Glomerular visceral epithelial cell (primary cell): Measurements from ENCODE around the gene RASGEF1C.

ENCODE experiments used
- DNase-seq: peaks from one replicate; pipeline ENCODE4 v3.0.0-alpha.2; 2016; ENCODE audit errors: extremely low spot score

Gene RASGEF1C

DNA sequence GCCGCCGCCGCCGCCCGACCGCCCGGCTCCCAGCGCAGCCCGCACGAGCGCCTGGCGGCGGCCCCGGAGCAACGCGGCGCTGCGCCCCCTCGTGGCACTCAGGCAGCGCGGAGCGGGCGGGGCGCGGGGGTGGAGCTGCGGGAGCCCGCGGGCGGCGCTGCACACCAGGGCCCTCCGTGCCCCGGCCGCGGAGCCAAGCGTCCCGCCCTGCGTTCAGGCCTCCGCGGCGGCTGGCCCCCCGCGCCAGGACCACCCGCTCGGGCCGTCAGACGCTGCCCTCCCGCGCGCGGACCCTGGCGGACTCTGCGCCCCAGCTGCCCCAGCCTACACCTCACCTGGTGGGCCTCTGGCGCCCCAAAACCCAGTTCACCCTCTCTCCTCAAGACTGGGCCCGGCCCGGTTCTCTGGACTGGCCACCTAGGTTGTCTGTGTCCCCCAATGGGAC, at the start of gene RASGEF1C:
RASGEF1C (minus strand) TSS at position 75 of the 445 bp plus-strand sequence. CDS start 71,159 bp downstream, outside the sequence.
- DNase-seq, result peak; percentile 68

DNA sequence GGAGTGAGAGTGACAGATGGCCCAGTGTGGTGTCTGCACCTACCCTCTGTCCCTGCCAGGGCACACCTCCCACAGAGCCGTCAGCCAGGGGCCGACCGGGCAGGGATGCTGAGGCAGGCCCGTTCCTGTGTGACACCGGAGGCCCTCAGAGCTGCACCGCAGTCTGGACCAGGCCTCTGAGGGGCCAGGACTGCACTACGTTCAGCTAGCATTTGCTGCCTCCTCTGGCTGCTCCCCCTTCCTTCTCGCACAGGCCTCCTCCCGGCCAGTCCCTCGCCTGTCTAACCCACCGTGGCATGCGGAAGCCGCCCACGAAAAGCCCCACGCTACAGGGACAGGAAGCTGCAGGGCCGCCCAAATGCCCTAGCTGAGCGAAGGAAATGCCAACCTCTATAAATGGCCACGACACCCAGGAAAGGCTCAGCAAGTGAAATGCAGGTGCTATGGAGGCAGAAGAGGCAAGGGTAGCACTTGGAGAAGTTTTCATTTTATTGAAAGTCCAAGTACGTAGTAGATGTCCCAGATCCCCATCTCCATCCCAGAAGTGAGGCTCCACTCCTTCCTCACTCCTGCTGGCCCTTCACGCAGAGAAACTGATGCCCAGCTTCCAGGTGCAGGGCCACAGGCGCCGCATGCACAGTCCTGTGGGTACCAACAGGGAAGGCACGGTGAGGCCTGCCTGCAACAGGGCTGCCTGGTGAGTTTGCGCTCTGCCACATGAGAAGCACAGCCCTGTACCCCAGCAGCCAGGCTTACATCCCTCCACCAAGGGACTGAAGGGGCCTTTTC, 44.2 kb upstream of the RASGEF1C start:
- DNase-seq, result no peak

DNA sequence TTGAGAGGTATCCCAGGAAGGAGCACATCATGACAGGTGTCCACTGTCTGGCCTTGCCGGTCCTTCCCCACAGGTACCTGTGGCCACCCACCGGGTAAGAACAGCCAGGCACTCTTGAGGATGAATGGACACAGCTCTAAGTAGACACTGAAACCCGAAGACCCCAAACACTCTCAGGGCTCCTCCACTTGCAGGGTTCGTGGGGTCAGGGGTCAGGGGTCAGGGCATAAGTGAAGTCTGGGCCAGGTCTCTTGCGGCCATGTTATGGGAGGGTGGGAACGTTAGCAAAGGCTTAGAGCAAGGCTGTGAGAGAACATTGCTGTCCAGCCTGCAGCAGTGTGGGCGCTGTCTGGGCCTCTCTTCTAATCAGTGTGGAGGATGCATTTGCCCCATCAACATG, 42.9 kb upstream of the RASGEF1C start:
- DNase-seq, result no peak

GRCh38 chr5:180251141-180251540, 42.1 kb upstream of the RASGEF1C start:
- DNase-seq, result no peak

- no peak for DNase-seq
These were observed 41.3 kb upstream of the RASGEF1C start for GRCh38 chr5:180250329-180250728.

- no peak for DNase-seq
These were observed 32.6 kb upstream of the RASGEF1C start for GRCh38 chr5:180241600-180241999.

DNA sequence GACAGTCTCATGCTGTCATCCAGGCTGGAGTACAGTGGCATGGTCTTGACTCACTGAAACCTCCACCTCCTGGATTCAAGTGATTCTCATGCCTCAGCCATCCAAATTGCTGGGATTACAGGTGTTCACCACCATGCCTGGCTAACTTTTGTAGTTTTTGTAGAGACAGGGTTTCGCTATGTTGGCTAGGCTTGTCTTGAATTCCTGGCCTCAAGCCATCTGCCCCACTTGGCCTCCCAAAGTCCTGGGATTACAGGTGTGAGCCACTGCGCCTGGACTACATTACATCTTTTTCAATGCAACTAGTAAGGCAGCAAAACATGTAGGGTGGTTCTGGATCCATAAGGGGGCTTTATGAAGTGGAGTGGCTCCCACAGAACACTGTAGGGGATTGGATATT, 29.6 kb upstream of the RASGEF1C start:
- no peak for DNase-seq

DNA sequence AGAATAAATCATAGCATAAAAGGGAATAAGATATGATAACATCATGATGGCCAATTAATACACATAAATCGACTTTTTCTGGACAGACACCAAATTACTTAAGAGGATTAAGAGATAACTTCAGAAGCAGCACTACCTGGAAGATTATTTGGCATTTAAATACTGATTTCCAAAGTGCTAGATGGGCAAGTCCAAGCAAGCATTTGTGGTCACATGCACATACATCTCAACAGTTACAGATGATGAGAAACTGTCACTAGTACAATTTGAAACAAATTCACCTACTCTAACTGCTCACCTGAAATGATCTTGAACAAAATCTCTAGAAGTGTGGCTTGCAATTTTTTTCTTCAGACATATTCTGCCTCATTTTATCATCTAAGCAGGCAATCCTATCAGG, 26.8 kb upstream of the RASGEF1C start:
- DNase-seq, result no peak

- DNase-seq, result no peak
These were observed 26.1 kb upstream of the RASGEF1C start for GRCh38 chr5:180235077-180235476.

DNA sequence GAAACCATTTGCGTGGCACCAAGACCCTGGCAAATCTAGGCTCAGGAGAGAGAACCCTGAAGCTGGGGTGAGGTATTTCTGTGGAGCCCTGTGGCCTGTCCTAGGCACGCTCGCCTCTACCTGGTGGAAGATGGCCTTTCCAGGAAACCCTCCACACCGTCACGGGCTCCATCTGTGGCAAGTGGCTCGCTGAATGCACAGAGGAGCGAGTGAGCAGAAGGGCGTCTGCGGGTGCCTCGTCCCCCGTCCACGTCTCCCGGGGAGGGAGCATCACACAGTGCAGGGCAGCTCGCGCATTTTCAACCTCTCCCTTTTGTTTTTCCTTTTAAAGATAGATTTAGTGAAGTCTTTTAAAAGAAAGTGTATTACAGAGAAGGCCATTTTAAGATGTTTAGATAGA, 25.3 kb upstream of the RASGEF1C start:
- no peak for DNase-seq

DNA sequence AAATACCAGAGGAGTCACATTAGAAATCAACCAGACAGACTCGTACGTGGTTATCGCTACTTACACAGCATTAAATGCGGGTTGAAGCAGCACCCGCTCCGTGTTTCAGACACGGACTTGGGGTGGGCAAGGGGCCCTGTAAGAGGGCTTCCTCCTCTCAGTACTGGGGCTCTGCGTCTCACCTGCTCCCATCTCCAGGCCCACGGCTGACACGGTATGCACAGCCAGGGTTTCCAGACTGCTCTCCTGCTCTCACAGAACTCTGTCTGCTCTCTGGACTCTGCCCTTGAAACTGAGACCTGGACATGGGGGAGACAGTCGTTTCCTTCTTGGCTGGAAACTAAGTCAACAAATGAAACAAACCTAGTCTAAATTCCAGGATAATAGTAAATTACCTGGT, 24.7 kb upstream of the RASGEF1C start:
- no peak for DNase-seq

DNA sequence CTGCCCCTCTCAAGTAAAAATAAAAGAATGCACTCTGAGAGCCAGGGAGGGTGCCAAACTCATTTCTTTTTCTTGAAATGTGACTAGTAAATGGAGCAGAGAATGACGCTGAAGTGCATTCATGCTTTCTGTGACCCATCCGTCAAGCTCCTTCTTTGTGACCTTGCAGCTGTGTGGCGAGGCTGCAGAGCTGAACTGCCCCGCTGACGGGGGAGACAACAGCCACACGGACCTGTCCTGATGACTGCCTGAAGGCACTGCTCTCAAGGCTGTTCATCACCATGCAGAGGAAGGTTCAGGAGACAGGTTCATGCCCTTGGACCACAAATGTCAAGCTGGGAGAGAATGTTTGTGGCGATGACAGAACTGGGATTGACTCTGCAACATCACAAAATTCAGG, 21.0 kb upstream of the RASGEF1C start:
- DNase-seq, result no peak

- DNase-seq, result no peak
These were observed 13.0 kb upstream of the RASGEF1C start for GRCh38 chr5:180222056-180222455.

DNA sequence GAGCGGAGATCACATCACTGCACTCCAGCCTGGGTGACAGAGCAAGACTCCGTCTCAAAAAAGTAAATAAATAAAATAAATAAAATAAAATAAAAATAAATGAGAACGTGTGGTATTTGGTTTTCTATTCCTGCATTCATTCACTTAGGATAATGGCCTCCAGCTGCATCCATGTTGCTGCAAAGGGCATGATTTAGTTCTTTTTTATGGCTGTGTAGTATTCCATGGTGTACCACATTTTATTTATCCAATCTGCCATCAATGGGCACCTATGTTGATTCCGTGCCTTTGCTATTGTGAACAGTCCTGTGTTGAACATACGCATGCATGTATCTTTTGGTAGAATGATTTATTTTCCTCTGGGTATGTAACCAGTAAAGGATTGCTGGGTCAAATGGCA, 8.8 kb upstream of the RASGEF1C start:
- DNase-seq, result no peak

- DNase-seq, result no peak
These were observed 7.7 kb upstream of the RASGEF1C start for GRCh38 chr5:180216646-180217171.

- no peak for DNase-seq
These were observed 7.0 kb upstream of the RASGEF1C start for GRCh38 chr5:180215783-180216630.

DNA sequence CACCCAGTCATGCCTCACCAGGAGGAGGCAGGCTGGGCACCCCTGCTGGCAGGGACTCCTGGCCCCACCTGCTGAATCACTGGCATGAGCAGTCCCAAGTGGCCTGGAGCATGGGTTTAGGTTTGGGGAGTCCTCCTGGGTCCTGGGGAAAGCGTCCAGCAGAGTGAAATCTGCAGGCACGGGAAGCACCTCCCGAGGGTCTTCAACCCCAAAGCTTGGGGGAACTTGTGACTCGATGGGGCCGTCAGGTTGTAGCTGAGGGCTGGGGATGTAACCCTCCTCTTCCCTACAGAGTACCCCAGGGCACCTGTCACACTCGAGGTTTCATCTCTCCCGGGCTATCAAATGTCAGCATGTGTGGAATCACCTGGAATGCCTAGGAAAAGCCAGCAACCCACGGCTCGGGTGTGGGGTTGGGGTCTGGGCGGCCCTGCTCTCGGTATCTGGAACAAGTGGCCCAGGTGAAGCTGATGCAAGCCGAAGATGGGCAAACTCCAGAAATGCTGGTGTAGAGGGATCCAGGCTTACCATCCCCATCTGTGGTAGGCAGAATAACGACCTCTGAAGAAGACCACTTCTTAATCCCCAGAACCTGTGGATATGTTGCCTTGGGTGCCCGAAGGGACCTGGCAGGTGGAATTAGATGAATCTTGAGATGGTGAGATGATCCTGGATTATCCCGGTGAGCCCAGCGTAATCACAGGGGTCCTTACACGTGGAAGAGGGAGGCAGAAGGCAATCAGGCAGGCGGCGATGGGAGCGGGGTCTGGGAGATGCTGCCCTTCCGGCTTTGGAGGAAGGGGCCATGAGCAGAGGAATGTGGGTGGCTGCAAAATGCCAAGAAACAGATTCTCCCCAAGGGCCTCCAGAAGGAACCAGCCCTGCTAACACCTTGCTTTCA, 6.1 kb upstream of the RASGEF1C start:
- no peak for DNase-seq

DNA sequence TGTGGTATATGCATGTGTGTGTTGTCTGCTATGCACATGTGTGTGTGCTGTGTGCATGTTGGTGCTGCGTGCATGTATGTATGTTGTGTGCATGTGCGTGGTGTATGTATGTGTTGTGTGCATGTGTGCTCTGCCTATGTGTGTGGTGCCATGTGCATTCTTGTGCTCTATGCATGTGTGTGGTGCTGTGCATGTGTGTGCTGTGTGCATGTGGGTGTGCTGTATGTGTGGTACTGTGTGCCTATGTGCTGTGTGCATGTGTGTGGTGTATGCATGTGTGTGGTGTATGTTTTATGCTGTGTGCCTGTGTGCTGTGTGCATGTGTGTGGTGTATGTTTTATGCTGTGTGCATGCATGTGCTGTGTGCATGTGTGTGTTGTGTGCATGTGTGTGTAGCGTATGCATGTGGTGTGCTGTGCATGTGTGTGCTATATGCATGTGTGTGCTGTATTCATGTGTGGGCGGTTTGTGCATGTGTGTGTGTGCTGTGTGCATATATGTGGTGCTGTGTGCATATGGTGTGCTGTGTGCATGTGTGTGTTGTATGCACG, 4.7 kb upstream of the RASGEF1C start:
- DNase-seq, result no peak

DNA sequence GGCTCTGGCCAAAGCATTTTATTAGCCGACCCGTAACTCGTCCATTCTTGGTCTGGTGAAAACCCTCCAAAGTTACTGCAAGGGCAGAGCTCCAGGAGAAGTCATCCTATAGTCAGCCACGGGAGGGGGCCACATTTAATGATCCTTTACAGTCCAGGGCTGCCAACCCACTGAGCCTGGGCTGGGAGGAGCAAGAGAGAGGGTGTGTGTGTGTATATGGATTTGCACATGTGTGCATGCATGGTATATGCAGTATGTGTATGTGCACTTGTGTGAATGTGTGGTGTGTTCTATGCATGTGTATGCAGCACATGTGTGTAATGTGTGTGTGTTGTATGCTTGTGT, 4.2 kb upstream of the RASGEF1C start:
- no peak for DNase-seq

DNA sequence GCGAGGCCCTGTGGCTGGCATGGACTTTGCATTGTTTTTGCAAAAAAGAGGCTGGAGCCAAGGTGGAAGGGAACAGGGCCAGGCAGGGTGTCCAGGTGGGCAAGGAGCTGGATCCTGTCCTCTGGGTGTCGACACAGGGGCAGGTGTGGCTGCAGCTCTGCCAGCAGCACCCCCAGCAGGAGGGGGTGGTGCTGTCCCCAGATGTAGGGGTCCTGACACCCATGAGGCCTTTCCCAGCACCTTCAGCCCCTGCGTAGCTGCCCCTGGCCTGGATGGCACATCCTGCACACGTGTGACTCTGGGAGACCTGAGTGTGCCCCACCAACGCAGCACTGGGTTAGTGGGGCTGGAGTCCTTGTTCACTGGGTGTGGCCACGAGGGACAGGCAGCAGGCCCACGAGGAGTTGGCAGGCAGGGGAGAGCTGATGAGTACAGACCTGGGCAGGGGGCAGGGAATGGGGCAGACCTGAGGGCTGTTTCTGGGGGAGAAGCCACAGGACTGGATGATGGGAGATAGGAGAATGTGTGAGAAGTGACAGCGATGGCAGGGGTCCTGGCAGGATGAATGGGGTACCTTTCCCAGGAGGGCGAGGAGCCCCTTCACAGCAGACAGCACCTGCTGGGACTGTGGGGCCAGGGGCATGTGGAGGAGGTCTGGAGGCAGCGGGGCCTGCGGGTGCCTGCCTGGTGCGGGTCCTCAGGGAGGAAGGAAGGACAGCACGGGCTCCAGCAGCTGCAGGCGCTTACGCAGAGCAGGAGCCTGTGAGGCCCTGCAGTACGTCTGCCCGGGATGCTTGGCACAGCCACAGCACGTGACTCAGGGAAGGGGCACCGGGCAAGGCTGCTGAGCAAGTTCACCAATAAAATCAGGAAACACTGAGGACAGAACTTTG, 3.6 kb upstream of the RASGEF1C start:
- DNase-seq, result peak; percentile 13

DNA sequence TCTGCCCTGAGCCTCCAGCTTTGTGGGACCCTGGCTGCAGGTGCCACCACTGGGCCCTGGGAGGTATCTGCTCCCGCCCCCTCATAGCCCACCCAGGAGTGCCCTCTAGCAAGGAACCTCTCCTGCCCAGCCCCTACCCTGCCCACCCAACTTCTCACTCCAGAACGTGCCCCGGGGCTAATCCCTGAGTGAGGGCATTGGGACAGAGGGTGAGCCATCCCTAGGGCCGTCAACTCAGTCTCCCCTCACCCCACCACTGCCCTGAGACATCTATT, 2.7 kb upstream of the RASGEF1C start:
- no peak for DNase-seq
